GM18870 (cell line): ENCODE data around the gene RPL6.
A peak's percentile ranks its signal among the peaks of the same experiment; 100 is the strongest.
"Not testable (repeated sequence)": the region's sequence is repeated elsewhere in the genome, so short reads cannot be mapped to it uniquely, and the experiment has no call there.

ENCODE experiments used
- ATAC-seq: cut with Tn5 transposase; IDR thresholded peaks from one replicate; pipeline ENCODE4 v1.9.1; 2021; ENCODE audit warnings: moderate library complexity; ENCODE audit not compliant: unreplicated experiment

RPL6 gene

DNA sequence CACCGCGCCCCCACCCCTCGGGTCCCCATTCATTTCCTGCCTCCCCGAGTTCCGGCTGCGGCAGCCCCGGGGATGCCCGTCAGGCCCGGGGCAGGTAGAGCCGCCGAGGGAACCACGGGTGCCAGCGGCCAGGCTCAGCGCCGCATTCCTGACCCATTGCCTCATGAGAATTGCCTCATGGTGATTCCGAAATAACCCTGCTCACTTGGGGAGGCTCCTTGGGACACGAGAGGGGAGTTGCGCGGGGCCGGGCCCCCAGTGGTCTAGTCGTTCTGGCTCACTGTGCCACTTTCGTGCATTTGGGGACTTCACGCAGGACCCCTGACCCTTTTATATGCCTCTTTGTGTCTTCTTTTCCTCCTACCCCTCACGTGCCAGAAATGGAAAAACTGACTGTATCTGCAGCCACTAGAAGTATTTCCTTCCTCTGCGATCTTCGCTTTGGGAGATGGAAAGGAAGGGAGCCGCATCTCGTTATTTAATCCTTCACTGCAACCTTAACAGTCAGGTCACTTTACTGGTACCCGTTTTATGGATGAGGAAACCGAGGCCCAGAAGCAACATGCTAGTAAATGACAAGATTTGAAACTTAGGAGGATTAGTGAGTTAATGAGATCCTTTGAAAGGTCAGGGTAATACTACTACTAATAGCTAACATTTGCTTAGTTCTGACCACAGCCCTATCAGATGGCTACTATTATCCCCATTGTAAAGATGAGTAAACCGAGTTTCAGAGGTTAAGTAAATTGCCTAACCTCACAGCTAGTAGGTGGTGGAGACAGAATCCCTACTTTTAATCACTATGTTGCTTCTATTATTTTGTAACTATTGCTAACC is 10.1 kb upstream of the RPL6 start:
- no peak for ATAC-seq

DNA sequence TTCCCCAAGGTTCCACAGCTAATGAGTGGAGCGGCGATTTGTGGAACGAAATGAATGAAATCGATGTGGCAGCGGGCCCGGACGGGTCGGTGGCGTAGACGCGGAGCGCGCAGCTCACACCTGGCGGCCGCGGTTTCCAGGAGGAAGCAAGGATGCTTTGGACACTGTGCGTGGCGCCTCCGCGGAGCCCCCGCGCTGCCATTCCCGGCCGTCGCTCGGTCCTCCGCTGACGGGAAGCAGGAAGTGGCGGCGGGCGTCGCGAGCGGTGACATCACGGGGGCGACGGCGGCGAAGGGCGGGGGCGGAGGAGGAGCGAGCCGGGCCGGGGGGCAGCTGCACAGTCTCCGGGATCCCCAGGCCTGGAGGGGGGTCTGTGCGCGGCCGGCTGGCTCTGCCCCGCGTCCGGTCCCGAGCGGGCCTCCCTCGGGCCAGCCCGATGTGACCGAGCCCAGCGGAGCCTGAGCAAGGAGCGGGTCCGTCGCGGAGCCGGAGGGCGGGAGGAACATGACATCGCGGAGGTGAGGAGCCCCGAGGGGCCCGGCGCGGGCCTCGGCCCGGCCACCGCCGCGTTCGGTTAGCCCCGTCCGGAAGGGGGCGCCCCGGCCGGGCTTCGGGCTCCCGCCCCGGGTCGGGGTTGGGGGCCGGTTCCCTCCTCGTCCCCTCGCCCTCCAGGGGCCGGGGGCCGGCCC is 9.3 kb upstream of the RPL6 start, which contains the start of gene PTPN11:
PTPN11 (plus strand) TSS at position 340 of the 689 bp plus-strand sequence; CDS start at position 505, 165 bp downstream.
- no peak for ATAC-seq

DNA sequence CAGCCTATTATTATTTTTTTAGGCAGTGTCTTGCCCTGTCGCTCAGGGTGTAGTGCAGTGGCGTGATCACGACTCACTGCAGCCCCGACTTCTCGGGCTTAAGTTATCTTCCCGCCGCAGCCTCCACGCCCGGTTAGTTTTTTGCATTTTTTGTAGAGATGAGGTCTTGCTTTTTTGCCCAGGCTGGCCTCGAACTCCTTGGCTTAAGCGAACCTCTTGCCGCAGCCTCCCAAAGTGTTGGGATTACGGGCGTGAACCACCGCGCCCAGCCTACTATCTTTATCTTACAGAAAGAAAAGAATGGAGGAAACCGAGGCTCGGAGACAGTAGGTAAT is 8.8 kb upstream of the RPL6 start:
- no peak for ATAC-seq

GRCh38 chr12:112415457-112415856 is 6.1 kb upstream of the RPL6 start:
- ATAC-seq = not testable (repeated sequence)

DNA sequence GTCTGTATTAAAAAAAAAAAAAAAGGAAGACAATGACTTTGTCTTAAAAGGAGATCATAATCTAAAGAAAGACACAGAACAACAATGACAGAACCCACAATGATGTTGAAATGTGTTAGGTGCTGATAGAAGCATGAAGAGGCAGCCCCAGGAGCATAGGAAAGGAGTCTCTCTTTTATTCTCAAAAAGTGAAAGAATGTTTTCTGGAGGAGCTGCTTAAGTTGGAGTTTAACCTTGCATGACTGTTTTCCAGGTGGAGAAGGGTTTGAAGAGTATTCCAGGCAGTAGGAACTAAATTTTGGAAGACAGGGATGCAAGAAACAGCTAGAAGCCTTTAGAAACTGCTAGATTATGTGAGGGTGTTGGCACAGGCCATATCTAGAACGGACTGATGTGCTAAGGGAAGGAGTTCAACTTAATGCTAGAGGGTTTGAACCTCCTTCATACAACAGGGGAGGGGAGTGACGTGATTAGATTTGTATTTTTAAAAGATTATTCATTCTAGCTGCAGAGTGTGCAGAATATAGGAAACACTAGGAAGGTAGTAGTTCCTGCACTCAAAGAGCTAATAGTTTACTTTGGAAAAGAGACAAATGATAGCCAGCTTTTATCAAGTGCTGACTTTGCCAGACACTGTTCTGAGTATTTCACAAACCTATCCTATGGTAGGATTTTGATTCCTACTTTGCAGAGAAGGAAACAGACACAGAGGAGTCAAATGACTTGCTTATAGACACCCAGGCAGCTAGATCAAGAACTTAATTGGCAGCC is 4.6 kb upstream of the RPL6 start:
- ATAC-seq = no peak

DNA sequence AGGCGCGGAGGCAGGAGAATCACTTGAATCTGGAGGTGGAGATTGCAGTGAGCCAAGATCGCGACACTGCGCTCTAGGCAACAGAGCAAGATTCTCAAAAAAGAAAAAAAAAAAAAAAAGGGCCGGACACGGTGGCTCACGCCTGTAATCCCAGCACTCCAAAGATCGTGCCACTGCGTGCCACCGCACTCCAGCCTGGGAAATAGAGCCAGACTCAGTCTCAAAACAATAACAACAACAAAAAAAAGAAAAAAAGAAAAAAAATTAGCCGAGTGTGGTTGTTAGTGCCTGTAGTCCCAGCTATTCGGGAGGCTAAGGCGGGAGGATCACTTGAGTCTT is 470 bp upstream of the RPL6 start:
- no peak for ATAC-seq

DNA sequence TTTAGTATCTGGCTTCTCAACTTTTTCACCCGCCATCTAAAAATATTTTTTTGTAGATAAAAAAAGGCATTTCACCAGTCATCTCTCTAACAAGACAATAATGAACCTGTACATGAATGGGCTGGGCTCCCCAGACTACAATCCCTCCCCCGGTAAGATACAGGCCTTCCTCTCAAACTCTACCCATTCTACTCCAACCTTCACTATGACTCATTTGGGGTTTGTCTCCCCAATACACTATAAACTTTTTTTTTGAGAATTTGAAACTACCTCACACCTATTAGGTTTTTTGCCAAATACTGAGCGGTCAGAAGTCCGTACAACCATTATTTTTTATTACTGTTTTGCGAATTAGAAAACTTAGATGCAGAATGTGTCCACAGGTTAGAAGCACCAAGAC is 784 bp downstream of the RPL6 start:
- no peak for ATAC-seq

DNA sequence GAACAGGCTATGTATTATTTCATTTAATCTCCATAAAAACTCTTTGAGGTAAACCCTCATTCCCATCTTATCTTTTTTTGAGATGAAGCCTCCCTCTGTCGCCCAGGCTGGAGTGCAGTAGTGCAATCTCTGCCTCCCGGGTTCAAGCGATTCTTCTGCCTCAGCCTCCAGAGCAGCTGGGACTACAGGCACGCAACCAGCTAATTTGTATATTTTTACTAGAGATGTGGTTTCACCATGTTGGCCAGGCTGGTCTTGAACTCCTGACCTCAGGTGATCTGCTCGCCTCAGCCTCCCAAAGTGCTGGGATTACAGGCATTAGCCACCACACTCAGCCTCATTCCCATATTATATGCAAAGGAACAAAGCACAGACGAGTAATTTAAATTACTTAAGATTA is 1.7 kb downstream of the RPL6 start:
- ATAC-seq = not testable (repeated sequence)

- no peak for ATAC-seq
Measured at GRCh38 chr12:112406519-112407488, 2.6 kb downstream of the RPL6 start.

- ATAC-seq = no peak
Measured at GRCh38 chr12:112401903-112402498, 7.4 kb downstream of the RPL6 start.

- no peak for ATAC-seq
Measured at GRCh38 chr12:112401054-112401453, 8.4 kb downstream of the RPL6 start.

DNA sequence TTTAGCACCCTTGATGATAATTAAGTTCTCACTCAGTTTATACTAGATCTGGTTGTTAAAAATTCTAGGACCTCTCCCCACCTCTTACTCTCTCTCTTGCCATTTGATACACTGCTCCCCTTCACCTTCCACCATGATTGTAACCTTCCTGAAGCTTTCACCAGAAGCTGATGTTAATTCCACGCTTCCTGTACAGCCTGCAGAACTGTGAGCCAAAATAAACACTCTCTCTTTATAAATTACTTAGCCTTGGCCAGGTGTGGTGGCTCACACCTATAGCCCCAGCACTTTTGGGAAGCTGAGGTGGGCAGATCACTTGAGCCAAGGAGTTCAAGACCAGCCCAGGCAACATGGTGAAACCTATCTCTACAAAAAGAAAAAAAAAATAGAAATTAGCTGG is 16.1 kb downstream of the RPL6 start:
- ATAC-seq = no peak

DNA sequence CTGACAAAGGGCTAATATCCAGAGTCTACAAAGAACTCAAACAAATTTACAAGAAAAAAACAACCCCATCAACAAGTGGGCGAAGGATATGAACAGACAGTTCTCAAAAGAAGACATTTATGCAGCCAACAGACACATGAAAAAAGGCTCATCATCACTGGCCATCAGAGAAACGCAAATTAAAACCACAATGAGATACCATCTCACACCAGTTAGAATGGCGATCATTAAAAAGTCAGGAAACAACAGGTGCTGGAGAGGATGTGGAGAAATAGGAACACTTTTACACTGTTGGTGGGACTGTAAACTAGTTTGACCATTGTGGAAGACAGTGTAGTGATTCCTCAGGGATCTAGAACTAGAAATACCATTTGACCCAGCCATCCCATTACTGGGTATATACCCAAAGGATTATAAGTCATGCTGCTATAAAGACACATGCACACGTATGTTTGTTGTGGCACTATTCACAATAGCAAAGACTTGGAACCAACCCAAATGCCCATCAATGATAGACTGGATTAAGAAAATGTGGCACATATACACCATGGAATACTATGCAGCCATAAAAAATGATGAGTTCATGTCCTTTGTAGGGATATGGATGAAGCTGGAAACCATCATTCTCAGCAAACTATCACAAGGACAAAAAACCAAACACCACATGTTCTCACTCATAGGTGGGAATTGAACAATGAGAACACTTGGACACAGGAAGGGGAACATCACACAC is 19.3 kb downstream of the RPL6 start:
- ATAC-seq = not testable (repeated sequence)

GRCh38 chr12:112389228-112389627 is 20.2 kb downstream of the RPL6 start:
- no peak for ATAC-seq

DNA sequence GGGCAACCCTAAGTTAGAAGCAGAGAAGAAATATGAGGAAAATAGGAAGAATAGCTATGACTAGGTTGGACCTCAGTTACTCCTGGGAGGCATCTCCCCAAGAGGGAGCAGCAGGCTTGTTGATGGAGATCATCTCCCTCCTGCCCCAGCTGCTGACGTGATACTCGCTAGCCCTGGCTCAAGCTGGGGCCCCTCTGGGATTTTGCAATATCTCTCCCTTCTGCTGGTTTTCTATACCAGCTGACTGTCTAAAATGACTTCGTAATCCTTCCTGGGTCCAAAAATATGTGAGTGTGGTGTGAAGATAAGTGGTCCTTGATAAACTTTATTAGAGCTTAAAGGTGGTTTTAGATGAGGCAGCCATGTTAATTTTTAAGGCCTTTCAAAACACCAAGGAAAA is 22.7 kb downstream of the RPL6 start:
- ATAC-seq = no peak

- ATAC-seq = no peak
Measured at GRCh38 chr12:112382866-112383265, 26.5 kb downstream of the RPL6 start.

DNA sequence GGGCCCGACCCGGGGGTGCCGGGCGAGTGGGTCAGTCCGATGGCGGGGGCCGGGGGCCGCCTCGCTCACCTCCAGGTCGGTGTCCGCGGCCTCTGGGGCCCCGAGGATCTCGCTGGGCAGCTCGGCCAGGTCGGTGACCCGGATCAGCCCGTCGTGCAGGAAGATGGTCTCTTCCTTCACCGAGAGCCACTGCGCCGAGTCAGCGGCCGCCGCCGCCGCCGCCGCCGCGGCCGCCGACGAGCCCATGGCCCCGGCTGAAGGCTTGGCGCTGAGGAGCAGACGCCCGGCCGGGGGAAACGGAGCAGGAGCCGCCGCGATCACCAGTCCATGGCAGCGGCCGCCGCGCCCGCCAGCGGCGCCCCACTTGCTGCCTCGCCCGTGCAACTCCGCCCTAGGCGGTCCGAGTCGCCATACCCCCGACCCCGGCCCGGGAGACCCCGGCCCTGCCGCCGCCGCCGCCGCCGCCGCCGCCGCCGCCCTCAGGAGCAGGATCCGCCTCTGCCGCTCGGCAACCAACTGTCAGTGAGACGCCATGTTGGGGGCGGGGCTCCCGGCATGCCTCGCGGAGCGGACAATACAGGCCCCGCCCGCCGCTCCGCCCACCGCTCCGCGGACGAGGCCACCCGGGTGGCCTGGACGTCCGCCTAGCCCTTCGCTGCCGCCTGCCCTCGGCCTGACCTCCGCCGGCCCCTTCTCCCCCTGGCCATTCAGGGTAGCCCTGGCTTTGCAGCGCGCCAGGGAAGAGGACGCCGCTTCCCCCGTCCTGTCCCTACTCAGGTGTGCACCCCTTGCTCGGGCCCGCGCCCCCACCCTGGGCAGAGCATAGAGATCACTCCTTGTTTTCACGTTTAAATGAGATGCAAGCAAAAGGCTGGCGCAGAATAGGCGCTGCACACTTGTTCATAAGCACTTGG is 27.3 kb downstream of the RPL6 start, which contains the start of gene HECTD4:
HECTD4 (minus strand) TSS at position 549 of the 914 bp plus-strand sequence; CDS start at position 246, 303 bp downstream.
- peak; percentile 63 for ATAC-seq

DNA sequence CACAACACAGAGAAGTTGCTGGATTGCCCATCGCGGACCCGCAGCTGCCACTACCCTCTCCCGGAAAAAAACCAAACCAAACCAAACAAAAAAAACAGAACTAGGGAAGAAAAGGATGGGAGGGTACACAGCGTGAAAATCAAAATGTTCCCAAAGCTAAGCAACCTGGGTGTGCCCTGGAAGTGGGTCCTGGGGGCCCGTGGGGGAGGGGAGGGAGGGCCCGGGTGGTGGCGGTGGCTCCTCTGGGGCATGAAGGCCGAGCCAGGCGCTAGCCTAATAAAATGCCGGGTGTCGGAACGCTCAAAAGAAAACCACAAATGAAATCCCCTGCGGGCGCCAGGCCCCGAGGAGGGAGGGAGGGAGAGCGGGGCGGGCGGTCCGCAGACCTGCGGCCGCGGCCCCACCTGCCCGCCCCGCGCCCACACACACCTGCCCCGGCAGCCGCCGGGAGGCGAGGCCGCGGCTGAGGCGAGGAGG is 28.0 kb downstream of the RPL6 start:
- ATAC-seq = peak; percentile 45
